ENCODE measurements around the gene ELMO1. TPM values are rescaled to one million over a fixed set of nuclear protein-coding genes. Genes with fewer than 3 reads are reported as not detected.

Gene ELMO1
- total and polyA plus RNA-seq, 2 of the 13 experiments (the other 11 are each of a cell fraction or from before 2014, with no cell fraction given) = 0.11 to 0.17 TPM

DNA sequence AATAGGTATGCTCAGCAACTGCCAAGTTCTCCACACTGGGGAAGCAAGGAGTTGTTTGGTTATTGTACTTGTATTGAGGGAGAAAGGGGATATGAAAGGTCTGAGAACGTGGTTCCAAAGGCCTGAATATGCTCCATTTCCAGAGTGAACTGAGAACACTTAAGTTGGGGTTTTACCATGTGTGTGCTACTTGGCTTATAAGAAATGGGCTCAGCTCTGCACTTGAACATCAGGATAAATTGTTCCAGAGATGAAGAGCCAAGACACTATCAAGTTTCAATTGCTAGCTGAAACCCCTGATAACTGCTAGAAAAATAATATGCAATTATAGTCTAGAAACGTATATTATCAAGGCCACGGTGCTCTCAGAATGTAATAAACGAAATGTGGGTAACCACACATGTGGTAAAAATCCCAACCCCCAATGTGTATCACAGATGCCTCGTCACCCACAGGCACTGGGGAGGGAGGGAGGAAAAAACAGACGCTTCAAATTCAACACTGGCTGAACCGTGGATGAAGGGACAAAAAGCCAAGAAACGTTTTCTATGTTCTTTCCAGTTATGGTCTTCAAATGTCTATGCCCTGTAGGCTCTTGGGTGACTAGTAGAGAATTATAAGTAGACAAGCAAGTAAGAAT, 16.3 kb downstream of the ELMO1 start:
- ChIA-PET POLR2A (no interaction called here), CTCF (ENCODE audit: low intra/inter-chr PET ratio, low total read pairs) (no interaction called here)
- H3K4me2 ChIP-seq (ENCODE audit: low read depth, low read length) = no peak overlapping the region
- 2% methylated on average over 8 of the region's 8 CpGs for WGBS (ENCODE audit: low lambda C conversion rate)
- TF ChIP-seq, protein P1, sequence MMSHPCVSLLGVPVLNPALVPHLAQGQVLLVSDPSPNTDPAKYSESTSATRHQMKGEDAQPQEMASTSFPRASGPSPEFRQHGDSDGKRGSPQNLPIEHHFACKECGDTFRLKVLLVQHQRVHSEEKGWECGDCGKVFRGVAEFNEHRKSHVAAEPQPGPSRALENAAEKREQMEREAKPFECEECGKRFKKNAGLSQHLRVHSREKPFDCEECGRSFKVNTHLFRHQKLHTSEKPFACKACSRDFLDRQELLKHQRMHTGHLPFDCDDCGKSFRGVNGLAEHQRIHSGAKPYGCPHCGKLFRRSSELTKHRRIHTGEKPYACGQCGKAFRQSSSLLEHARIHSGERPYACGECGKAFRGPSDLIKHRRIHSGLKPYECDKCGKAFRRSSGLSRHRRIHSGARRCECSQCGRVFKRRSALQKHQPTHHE (CRISPR knock-in tag; IDR thresholded peaks at IDR 0.05; ENCODE audit: borderline replicate concordance) = no peak
- TF ChIP-seq PAF1 (CRISPR knock-in tag; IDR thresholded peaks at IDR 0.05) (no peak), PHB2 (IDR thresholded peaks at IDR 0.05; ENCODE audit: partially characterized antibody) (no peak), TFE3 (CRISPR knock-in tag; IDR thresholded peaks at IDR 0.05) (no peak), ARID2 (CRISPR knock-in tag; IDR thresholded peaks at IDR 0.05; ENCODE audit: borderline replicate concordance) (no peak), ATF7 (IDR thresholded peaks at IDR 0.05) (no peak), ATF7 (CRISPR knock-in tag; IDR thresholded peaks at IDR 0.05) (no peak), E2F5 (CRISPR knock-in tag; conservative IDR thresholded peaks at IDR 0.05) (no peak), CEBPZ (IDR thresholded peaks at IDR 0.05; ENCODE audit: low read length) (no peak), HNRNPH1 (optimal IDR thresholded peaks at IDR 0.05; ENCODE audit: low read depth, low read length) (no peak), TBP (CRISPR knock-in tag; IDR thresholded peaks at IDR 0.05) (no peak)
- TF ChIP-seq, protein P2, sequence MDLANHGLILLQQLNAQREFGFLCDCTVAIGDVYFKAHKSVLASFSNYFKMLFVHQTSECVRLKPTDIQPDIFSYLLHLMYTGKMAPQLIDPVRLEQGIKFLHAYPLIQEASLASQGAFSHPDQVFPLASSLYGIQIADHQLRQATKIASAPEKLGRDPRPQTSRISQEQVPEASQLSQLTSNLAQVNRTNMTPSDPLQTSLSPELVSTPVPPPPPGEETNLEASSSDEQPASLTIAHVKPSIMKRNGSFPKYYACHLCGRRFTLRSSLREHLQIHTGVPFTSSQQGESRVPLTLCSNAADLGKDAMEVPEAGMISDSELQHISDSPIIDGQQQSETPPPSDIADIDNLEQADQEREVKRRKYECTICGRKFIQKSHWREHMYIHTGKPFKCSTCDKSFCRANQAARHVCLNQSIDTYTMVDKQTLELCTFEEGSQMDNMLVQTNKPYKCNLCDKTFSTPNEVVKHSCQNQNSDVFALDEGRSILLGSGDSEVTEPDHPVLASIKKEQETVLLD (CRISPR knock-in tag; IDR thresholded peaks at IDR 0.05; ENCODE audit: low read depth) = no peak
- TF ChIP-seq, protein P3, sequence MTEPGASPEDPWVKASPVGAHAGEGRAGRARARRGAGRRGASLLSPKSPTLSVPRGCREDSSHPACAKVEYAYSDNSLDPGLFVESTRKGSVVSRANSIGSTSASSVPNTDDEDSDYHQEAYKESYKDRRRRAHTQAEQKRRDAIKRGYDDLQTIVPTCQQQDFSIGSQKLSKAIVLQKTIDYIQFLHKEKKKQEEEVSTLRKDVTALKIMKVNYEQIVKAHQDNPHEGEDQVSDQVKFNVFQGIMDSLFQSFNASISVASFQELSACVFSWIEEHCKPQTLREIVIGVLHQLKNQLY (CRISPR knock-in tag; IDR thresholded peaks at IDR 0.05) = no peak
- no peaks in the 10 kb centered on the region for H3K27me3 ChIP-seq (ENCODE audit: control insufficient read depth in 1 of 2, insufficient read depth in 2 of 2, low read length in 2 of 2)
- no peak overlapping the region for H3K4me3 ChIP-seq (replicated peaks in 1 of 3; ENCODE audit: insufficient read depth in 1 of 3, low read depth in 2 of 3, low read length in 3 of 3)
- BruUV-seq (replicated peaks) = no TSS peak
- no peaks in the 10 kb centered on the region for H3K36me3 ChIP-seq (replicated peaks in 1 of 2; ENCODE audit: control insufficient read depth in 1 of 2, insufficient read depth in 2 of 2, low read length in 2 of 2)
- intact Hi-C loops (cut with micrococcal nuclease; ENCODE audit: unreplicated experiment) (no loop called here), in situ Hi-C loops (cut with HindIII; ENCODE audit: extremely low pct_ligation_motif_present, low pct_unique_long_range_greater_than_20kb) (no loop called here)
- no peaks in the 10 kb centered on the region for H3K9me3 ChIP-seq (ENCODE audit: low read length)
- no peaks in the 10 kb centered on the region for H4K20me1 ChIP-seq (ENCODE audit: insufficient read depth, low read length)
- H3K9ac ChIP-seq (ENCODE audit: insufficient read depth, low read depth, low read length) = no peak overlapping the region
- H3K4me1 ChIP-seq (ENCODE audit: insufficient read depth, low read length) = no peaks in the 10 kb centered on the region
- DNase-seq (ENCODE audit: low spot score) = no peak
- no peak for FAIRE-seq
- ATAC-seq = no peak
- no peaks in the 10 kb centered on the region for H3K79me2 ChIP-seq (ENCODE audit: insufficient read depth, low read length)
- H3K27ac ChIP-seq (ENCODE audit: extremely low read length, insufficient read depth, low read length) = no peak overlapping the region
- no peak overlapping the region for H2AFZ ChIP-seq (ENCODE audit: low read length)

Measured in HepG2 (cell line).